Caco-2 (cell line): Measurements from ENCODE around the gene PRAMEF20. TPM values are rescaled to one million over a fixed set of nuclear protein-coding genes. Genes with fewer than 3 reads are reported as not detected.
"Not testable (repeated sequence)": the region's sequence is repeated elsewhere in the genome, so short reads cannot be mapped to it uniquely, and the experiment has no call there.

ENCODE experiments used
- BruUV-seq: library from RNA; stranded (reverse); fragments of 400-500 nt; replicated peaks from 2 replicates; lab custom pipeline; 2021; lab: Mats Ljungman, UMichigan
- CTCF ChIA-PET: fragments of 300-600 bp; sonication (Branson Sonifier 250); formaldehyde crosslinking; loops from one replicate; lab custom pipeline; 2022; ENCODE audit warnings: antibody characterized with exemption; lab: Charles Lee
- POLR2A ChIA-PET: fragments of 300-600 bp; sonication (Branson Sonifier 250); formaldehyde crosslinking; loops from one replicate; lab custom pipeline; 2022; ENCODE audit warnings: antibody characterized with exemption; lab: Charles Lee
- DNase-seq, 2 experiments: peaks; one replicate each; pipeline versions ENCODE4 v3.0.0 to v3.0.0-alpha.2; 2020 to 2022
- H3K27me3 ChIP-seq: replicated peaks from 2 replicates; pipeline ENCODE4 v1.6.0; 2011; ENCODE audit warnings: low read length; ENCODE audit not compliant: control insufficient read depth, insufficient read depth
- H3K36me3 ChIP-seq: 2 replicates; pipeline ENCODE4 v1.5.1; 2011; ENCODE audit warnings: low read length; ENCODE audit not compliant: control insufficient read depth, insufficient read depth
- H3K4me1 ChIP-seq: fragments of 250-450 bp; sonication (Bioruptor Pico); 2 replicates; pipeline ENCODE4 v1.5.1; 2020; ENCODE audit warnings: mild to moderate bottlenecking
- H3K4me3 ChIP-seq: 2 replicates; pipeline ENCODE4 v1.5.1; 2011; ENCODE audit warnings: low read depth, mild to moderate bottlenecking, control low read depth, low read length
- H3K9me3 ChIP-seq: fragments of 250-450 bp; sonication (Bioruptor Pico); 2 replicates; pipeline ENCODE4 v1.5.1; 2020; ENCODE audit warnings: mild to moderate bottlenecking, moderate library complexity
- H3K27ac Mint-ChIP-seq: one replicate; pipeline ENCODE4 v1.8.0; 2022; ENCODE audit warnings: mixed read lengths; ENCODE audit not compliant: unreplicated experiment
- H3K27me3 Mint-ChIP-seq: one replicate; pipeline ENCODE4 v1.8.0; 2022; ENCODE audit warnings: mixed read lengths; ENCODE audit not compliant: insufficient read depth, unreplicated experiment
- H3K36me3 Mint-ChIP-seq: one replicate; pipeline ENCODE4 v1.8.0; 2022; ENCODE audit warnings: mild to moderate bottlenecking, mixed read lengths; ENCODE audit not compliant: insufficient read depth, unreplicated experiment
- H3K4me1 Mint-ChIP-seq: one replicate; pipeline ENCODE4 v1.8.0; 2022; ENCODE audit warnings: low read depth, mixed read lengths; ENCODE audit not compliant: unreplicated experiment
- H3K4me3 Mint-ChIP-seq: one replicate; pipeline ENCODE4 v1.8.0; 2022; ENCODE audit warnings: mild to moderate bottlenecking, moderate library complexity, mixed read lengths; ENCODE audit not compliant: unreplicated experiment
- H3K9me3 Mint-ChIP-seq: one replicate; pipeline ENCODE4 v1.8.0; 2022; ENCODE audit warnings: mixed read lengths; ENCODE audit not compliant: unreplicated experiment
- CTCF ChIP-seq, 2 experiments: fragments of 200-600 bp in 1 of 2; IDR thresholded peaks; 1 replicate in 1 of 2; 2 replicates in 1 of 2; pipeline versions ENCODE4 v1.5.1 to v1.8.0; 2011 to 2022; ENCODE audit warnings: antibody characterized with exemption in 1 of 2, control low read depth in 1 of 2, inconsistent platforms in 1 of 2, low read depth in 1 of 2, low read length in 1 of 2, mild to moderate bottlenecking in 1 of 2, moderate library complexity in 1 of 2; ENCODE audit not compliant: insufficient read depth in 1 of 2, severe bottlenecking in 1 of 2, unreplicated experiment in 1 of 2
- intact Hi-C: fragments of 100-400 bp; cut with micrococcal nuclease; formaldehyde crosslinking; loops from one replicate; pipeline ENCODE4 v1.10.0; 2022; ENCODE audit not compliant: unreplicated experiment
- total RNA-seq: library from RNA; stranded (reverse); gene quantifications from 2 replicates; pipeline ENCODE4 v1.2.3, GENCODE V29; 2022

PRAMEF20 gene
- total RNA-seq, 1 experiment from 2014 or later = not detected

- H3K36me3 ChIP-seq = no peaks in the 10 kb centered on the region
- no TSS peak for BruUV-seq
- H3K9me3 ChIP-seq = no peaks in the 10 kb centered on the region
- no peak for DNase-seq
- H3K27me3 Mint-ChIP-seq = no peaks in the 10 kb centered on the region
- H3K9me3 Mint-ChIP-seq = no peaks in the 10 kb centered on the region
- ChIA-PET POLR2A (no interaction called here), CTCF (no interaction called here)
- TF ChIP-seq CTCF (IDR thresholded peaks at IDR 0.05; ENCODE audit: insufficient read depth in 1 of 2, low read depth in 1 of 2, low read length in 1 of 2, severe bottlenecking in 1 of 2, unreplicated experiment in 1 of 2) = no peak
- H3K4me1 Mint-ChIP-seq = no peaks in the 10 kb centered on the region
- H3K27ac Mint-ChIP-seq = no peak overlapping the region
- intact Hi-C loops = no loop called here
- no peak overlapping the region for H3K4me3 ChIP-seq
- no peaks in the 10 kb centered on the region for H3K4me1 ChIP-seq
- no peak overlapping the region for H3K4me3 Mint-ChIP-seq
- no peaks in the 10 kb centered on the region for H3K27me3 ChIP-seq
- no peaks in the 10 kb centered on the region for H3K36me3 Mint-ChIP-seq
These were observed 20.2 kb downstream of the PRAMEF20 start for GRCh38 chr1:13430495-13430894.

GRCh38 chr1:13432251-13432650 lies 22.0 kb downstream of the PRAMEF20 start:
- Mint-ChIP-seq H3K4me1 (no peaks in the 10 kb centered on the region), H3K27ac (no peak overlapping the region), H3K4me3 (no peak overlapping the region), H3K36me3 (no peaks in the 10 kb centered on the region), H3K27me3 (no peaks in the 10 kb centered on the region), H3K9me3 (no peaks in the 10 kb centered on the region)
- no peak for DNase-seq
- no TSS peak for BruUV-seq
- H3K36me3 ChIP-seq = no peaks in the 10 kb centered on the region
- POLR2A ChIA-PET = no interaction called here
- intact Hi-C loops = no loop called here
- H3K9me3 ChIP-seq = no peaks in the 10 kb centered on the region
- CTCF ChIA-PET = no interaction called here
- no peaks in the 10 kb centered on the region for H3K27me3 ChIP-seq
- no peaks in the 10 kb centered on the region for H3K4me1 ChIP-seq
- no peak for TF ChIP-seq CTCF (IDR thresholded peaks at IDR 0.05; ENCODE audit: insufficient read depth in 1 of 2, low read depth in 1 of 2, low read length in 1 of 2, severe bottlenecking in 1 of 2, unreplicated experiment in 1 of 2)
- no peak overlapping the region for H3K4me3 ChIP-seq

- intact Hi-C loops, H3K4me3 Mint-ChIP-seq, H3K4me1 Mint-ChIP-seq, H3K36me3 ChIP-seq, H3K9me3 ChIP-seq, H3K27me3 Mint-ChIP-seq, H3K4me3 ChIP-seq, H3K9me3 Mint-ChIP-seq, POLR2A ChIA-PET, BruUV-seq, H3K4me1 ChIP-seq, DNase-seq, H3K27ac Mint-ChIP-seq, H3K27me3 ChIP-seq, CTCF ChIA-PET, H3K36me3 Mint-ChIP-seq: not testable (repeated sequence)
These were observed 23.6 kb downstream of the PRAMEF20 start for GRCh38 chr1:13433694-13434358.
